GM12891 (cell line): ENCODE results near the gene FAM3D.
"Not testable (repeated sequence)": the region's sequence is repeated elsewhere in the genome, so short reads cannot be mapped to it uniquely, and the experiment has no call there.

Experiments used
- PAX5 ChIP-seq: IDR thresholded peaks from 2 replicates; pipeline ENCODE4 v1.6.1; 2011; ENCODE audit warnings: low read length, moderate library complexity, mild to moderate bottlenecking; ENCODE audit not compliant: insufficient read depth, severe bottlenecking
- POLR2A ChIP-seq: IDR thresholded peaks from 2 replicates; pipeline ENCODE4 v1.6.1; 2011; ENCODE audit warnings: low read depth, low read length, control low read depth
- POLR2AphosphoS5 ChIP-seq: IDR thresholded peaks from 2 replicates; pipeline ENCODE4 v1.6.1; 2011; ENCODE audit warnings: low read depth, low read length, control low read depth
- POU2F2 ChIP-seq: IDR thresholded peaks from 2 replicates; pipeline ENCODE4 v1.6.1; 2011; ENCODE audit warnings: low read depth, mild to moderate bottlenecking, control low read depth, low read length, moderate library complexity
- TAF1 ChIP-seq: IDR thresholded peaks from 2 replicates; pipeline ENCODE4 v1.6.1; 2011; ENCODE audit warnings: low read depth, low read length, control low read depth

DNA sequence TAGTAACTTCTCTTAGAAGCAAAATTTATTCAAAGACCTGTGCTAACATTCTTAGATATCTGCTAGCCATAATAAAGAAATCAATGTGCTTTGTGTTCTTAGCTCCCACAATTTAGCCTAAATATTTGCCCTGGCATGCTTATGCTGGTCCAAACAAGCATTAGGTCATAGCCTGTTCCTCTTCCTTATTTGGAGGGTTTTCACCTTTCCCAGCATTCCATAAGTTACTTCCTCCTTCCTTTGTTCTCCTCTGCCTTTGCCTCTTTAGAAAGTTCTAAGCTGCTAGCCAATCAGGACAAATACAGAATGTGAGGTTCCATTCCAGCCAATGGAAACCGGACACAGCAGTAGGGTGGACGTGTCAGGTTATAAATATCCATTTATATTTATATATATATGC lies 37.7 kb upstream of the FAM3D start:
- not testable (repeated sequence) for TF ChIP-seq POLR2A, POLR2AphosphoS5, TAF1, POU2F2, PAX5
